Activated T-helper 1 cell treated with anti-CD3 and anti-CD28 coated beads, Interleukin-12 subunit alpha, Interleukin-12 subunit beta, Interleukin-2, Interleukin-4 antibody, amounts not matched to agents 30 ng/mL and 10 ng/mL and 1 ng/mL, durations not matched to agents 14 hours and 24 hours and 36 hours (primary cell): ENCODE measurements around the gene SORD. TPM values are rescaled to one million over a fixed set of nuclear protein-coding genes. Genes with fewer than 3 reads are reported as not detected.
"Not testable (repeated sequence)": the region's sequence is repeated elsewhere in the genome, so short reads cannot be mapped to it uniquely, and the experiment has no call there.

Source experiments
- DNase-seq: peaks from one replicate; pipeline ENCODE4 v3.0.0; 2021; ENCODE audit warnings: low spot score
- H3K27ac Mint-ChIP-seq: one replicate; pipeline ENCODE4 v1.8.0; 2021; ENCODE audit warnings: mild to moderate bottlenecking, mixed read lengths
- H3K27me3 Mint-ChIP-seq: one replicate; pipeline ENCODE4 v1.8.0; 2022; ENCODE audit warnings: mild to moderate bottlenecking, moderate library complexity, mixed read lengths; ENCODE audit not compliant: insufficient read depth
- H3K36me3 Mint-ChIP-seq: one replicate; pipeline ENCODE4 v1.8.0; 2021; ENCODE audit warnings: low read depth, mixed read lengths
- H3K4me1 Mint-ChIP-seq: one replicate; pipeline ENCODE4 v1.8.0; 2021; ENCODE audit warnings: low read depth, mixed read lengths
- H3K4me3 Mint-ChIP-seq: one replicate; pipeline ENCODE4 v1.8.0; 2021; ENCODE audit warnings: mild to moderate bottlenecking, moderate library complexity, mixed read lengths
- H3K9me3 Mint-ChIP-seq: one replicate; pipeline ENCODE4 v1.8.0; 2021; ENCODE audit warnings: mixed read lengths
- intact Hi-C: fragments of 100-400 bp; cut with micrococcal nuclease; formaldehyde crosslinking; loops from one replicate; pipeline ENCODE4 v1.15.1; 2024
- total RNA-seq: library from RNA; stranded (reverse); gene quantifications from 2 replicates; pipeline ENCODE4 v1.2.3, GENCODE V29; 2022

The SORD gene
- total RNA-seq, 1 donor from 2014 or later = 19.9 TPM

GRCh38 chr15:45031522-45032028, 8.6 kb downstream of the SORD start:
- H3K27ac Mint-ChIP-seq, H3K27me3 Mint-ChIP-seq, H3K4me3 Mint-ChIP-seq, intact Hi-C loops, DNase-seq, H3K9me3 Mint-ChIP-seq, H3K36me3 Mint-ChIP-seq, H3K4me1 Mint-ChIP-seq: not testable (repeated sequence)

- H3K4me3 Mint-ChIP-seq, DNase-seq, H3K9me3 Mint-ChIP-seq, H3K27ac Mint-ChIP-seq, H3K27me3 Mint-ChIP-seq, H3K36me3 Mint-ChIP-seq, intact Hi-C loops: not testable (repeated sequence)
- H3K4me1 Mint-ChIP-seq = peaks cover 11% of the 10 kb centered on the region
Measured at GRCh38 chr15:45032501-45032900, 9.5 kb downstream of the SORD start.

- H3K27me3 Mint-ChIP-seq, H3K4me3 Mint-ChIP-seq, DNase-seq, intact Hi-C loops, H3K27ac Mint-ChIP-seq, H3K9me3 Mint-ChIP-seq, H3K36me3 Mint-ChIP-seq: not testable (repeated sequence)
- H3K4me1 Mint-ChIP-seq = peaks cover 11% of the 10 kb centered on the region
Measured at GRCh38 chr15:45034087-45034486, 11.1 kb downstream of the SORD start.

- not testable (repeated sequence) for H3K27ac Mint-ChIP-seq, H3K4me3 Mint-ChIP-seq, DNase-seq, H3K9me3 Mint-ChIP-seq, H3K27me3 Mint-ChIP-seq, H3K36me3 Mint-ChIP-seq
- intact Hi-C loops = loop anchor here (5.0 kb wide), 1 partner anchor 442 kb away; no protein-coding TSS in a partner anchor
- peaks cover 11% of the 10 kb centered on the region for H3K4me1 Mint-ChIP-seq
Measured at GRCh38 chr15:45034600-45035375, 11.8 kb downstream of the SORD start.

GRCh38 chr15:45036812-45037781, 14.1 kb downstream of the SORD start:
- H3K4me3 Mint-ChIP-seq, H3K27me3 Mint-ChIP-seq, H3K9me3 Mint-ChIP-seq, H3K27ac Mint-ChIP-seq, H3K36me3 Mint-ChIP-seq: not testable (repeated sequence)
- intact Hi-C loops = loop anchor here (1.0 to 5.0 kb wide), 4 partner anchors 69 to 458 kb away; no protein-coding TSS in a partner anchor
- peaks cover 11% of the 10 kb centered on the region for H3K4me1 Mint-ChIP-seq
- DNase-seq = peak; percentile 52

GRCh38 chr15:45037936-45038335, 14.9 kb downstream of the SORD start:
- no peak overlapping the region for H3K27ac Mint-ChIP-seq
- H3K4me3 Mint-ChIP-seq = no peak overlapping the region
- intact Hi-C loops = loop anchor here (1.0 to 5.0 kb wide), 4 partner anchors 70 to 459 kb away; no protein-coding TSS in a partner anchor
- no peaks in the 10 kb centered on the region for H3K27me3 Mint-ChIP-seq
- peaks cover 11% of the 10 kb centered on the region for H3K4me1 Mint-ChIP-seq
- no peaks in the 10 kb centered on the region for H3K9me3 Mint-ChIP-seq
- no peak for DNase-seq
- peaks cover 7% of the 10 kb centered on the region for H3K36me3 Mint-ChIP-seq

- H3K4me1 Mint-ChIP-seq = peaks cover 11% of the 10 kb centered on the region
- intact Hi-C loops, H3K36me3 Mint-ChIP-seq, H3K27me3 Mint-ChIP-seq, H3K27ac Mint-ChIP-seq, DNase-seq, H3K4me3 Mint-ChIP-seq, H3K9me3 Mint-ChIP-seq: not testable (repeated sequence)
Measured at GRCh38 chr15:45040396-45040795, 17.4 kb downstream of the SORD start.

GRCh38 chr15:45041538-45041937, 18.5 kb downstream of the SORD start:
- H3K4me1 Mint-ChIP-seq, H3K4me3 Mint-ChIP-seq, intact Hi-C loops, H3K27me3 Mint-ChIP-seq, DNase-seq, H3K36me3 Mint-ChIP-seq, H3K27ac Mint-ChIP-seq, H3K9me3 Mint-ChIP-seq: not testable (repeated sequence)

GRCh38 chr15:45042859-45043258, 19.9 kb downstream of the SORD start:
- intact Hi-C loops, H3K27ac Mint-ChIP-seq, H3K36me3 Mint-ChIP-seq, H3K4me1 Mint-ChIP-seq, H3K4me3 Mint-ChIP-seq, DNase-seq, H3K9me3 Mint-ChIP-seq, H3K27me3 Mint-ChIP-seq: not testable (repeated sequence)

- H3K4me1 Mint-ChIP-seq, H3K36me3 Mint-ChIP-seq, H3K27ac Mint-ChIP-seq, H3K4me3 Mint-ChIP-seq, H3K27me3 Mint-ChIP-seq, intact Hi-C loops, DNase-seq: not testable (repeated sequence)
- peaks cover 10% of the 10 kb centered on the region for H3K9me3 Mint-ChIP-seq
Measured at GRCh38 chr15:45044270-45044669, 21.3 kb downstream of the SORD start.

- peaks cover 15% of the 10 kb centered on the region for H3K36me3 Mint-ChIP-seq
- H3K27ac Mint-ChIP-seq, DNase-seq, H3K4me1 Mint-ChIP-seq, H3K4me3 Mint-ChIP-seq, H3K27me3 Mint-ChIP-seq, intact Hi-C loops: not testable (repeated sequence)
- H3K9me3 Mint-ChIP-seq = peaks cover 25% of the 10 kb centered on the region
Measured at GRCh38 chr15:45048449-45048793, 25.4 kb downstream of the SORD start.

- Mint-ChIP-seq H3K4me1 (no peaks in the 10 kb centered on the region), H3K27ac (no peak overlapping the region), H3K9me3 (peaks cover 25% of the 10 kb centered on the region), H3K36me3 (peaks cover 15% of the 10 kb centered on the region), H3K4me3 (no peak overlapping the region), H3K27me3 (no peaks in the 10 kb centered on the region)
- intact Hi-C loops = no loop called here
- DNase-seq = no peak
Measured at GRCh38 chr15:45048794-45049631, 26.0 kb downstream of the SORD start.
